ENCODE results near the gene SPACA6.

The SPACA6 gene

DNA sequence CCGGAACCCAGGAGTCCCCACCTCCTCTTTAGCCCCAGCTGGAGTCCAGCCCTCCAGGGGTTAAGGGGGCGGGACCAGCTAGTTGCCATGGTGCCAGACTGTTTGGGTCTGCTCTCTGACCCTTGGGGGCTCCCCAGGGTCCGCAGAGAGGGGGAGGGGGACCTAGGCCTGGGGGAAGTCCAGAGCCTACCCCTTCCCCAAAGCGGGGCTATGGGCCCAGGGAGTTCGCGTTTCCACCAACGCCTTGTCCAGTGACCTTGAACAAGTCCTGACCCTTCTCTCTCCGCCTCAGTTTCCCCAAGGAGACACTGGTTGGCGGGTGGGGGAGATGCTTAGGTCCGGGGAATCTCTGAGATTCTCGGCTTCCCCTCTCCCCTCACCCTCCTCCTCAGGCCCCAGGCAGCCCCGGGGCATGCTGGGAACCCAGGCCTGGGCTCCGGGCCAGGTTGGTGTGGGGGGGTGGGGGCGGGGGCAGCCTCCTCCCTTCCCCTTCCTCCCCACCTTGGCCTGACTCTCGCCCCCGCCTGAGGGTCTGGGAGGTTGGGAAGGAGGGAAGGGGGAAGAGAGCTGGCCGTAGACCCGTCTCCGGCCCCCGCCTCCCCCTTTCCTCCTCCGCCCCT lies 2.6 kb upstream of the SPACA6 start:
- H3K4me1 ChIP-seq (ENCODE audit: control insufficient read depth, insufficient read depth, low read length) = peaks cover 10% of the 10 kb centered on the region
- no peak overlapping the region for H3K9ac ChIP-seq (ENCODE audit: low read depth, low read length)
- H3K36me3 ChIP-seq (ENCODE audit: control insufficient read depth, insufficient read depth, low read length) = no peaks in the 10 kb centered on the region
- H3K27me3 ChIP-seq (ENCODE audit: control insufficient read depth, insufficient read depth, low read length) = no peaks in the 10 kb centered on the region
- peak overlapping the region; percentile 82 for H3K4me3 ChIP-seq (ENCODE audit: low read depth, low read length)
- no peaks in the 10 kb centered on the region for H3K9me3 ChIP-seq (ENCODE audit: control insufficient read depth, insufficient read depth, low read length)

DNA sequence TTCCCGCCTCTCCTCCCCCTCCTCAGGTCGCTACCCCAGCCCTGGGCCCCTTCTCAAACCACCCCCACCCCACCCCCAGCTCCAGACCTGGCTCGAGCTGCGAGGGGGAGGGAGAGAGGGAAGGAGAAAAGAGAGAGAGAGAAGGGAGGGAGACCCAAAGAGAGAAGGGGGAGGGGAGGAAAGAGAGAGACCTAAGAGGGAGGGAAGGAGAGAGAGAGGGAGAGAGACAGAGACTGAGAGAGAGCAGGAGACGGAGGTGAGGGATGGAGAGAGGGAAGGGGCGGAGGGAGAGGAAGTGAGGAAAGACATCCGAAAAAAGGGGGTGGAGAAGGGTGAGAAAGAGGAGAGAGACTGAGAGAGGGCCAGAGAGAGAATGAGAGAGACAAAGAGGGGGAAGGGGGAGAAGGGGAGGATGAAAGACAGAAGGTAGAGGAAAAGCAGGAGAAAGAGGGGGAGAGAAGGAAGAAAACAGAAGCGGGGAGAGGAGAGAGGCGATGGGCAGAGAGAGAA lies 2.0 kb upstream of the SPACA6 start:
- Histone ChIP-seq H3K4me1 (ENCODE audit: control insufficient read depth, insufficient read depth, low read length) (peaks cover 10% of the 10 kb centered on the region), H3K9me3 (ENCODE audit: control insufficient read depth, insufficient read depth, low read length) (no peaks in the 10 kb centered on the region), H3K4me3 (ENCODE audit: low read depth, low read length) (peak overlapping the region; percentile 82), H3K27me3 (ENCODE audit: control insufficient read depth, insufficient read depth, low read length) (no peaks in the 10 kb centered on the region), H3K36me3 (ENCODE audit: control insufficient read depth, insufficient read depth, low read length) (no peaks in the 10 kb centered on the region), H3K9ac (ENCODE audit: low read depth, low read length) (no peak overlapping the region)

DNA sequence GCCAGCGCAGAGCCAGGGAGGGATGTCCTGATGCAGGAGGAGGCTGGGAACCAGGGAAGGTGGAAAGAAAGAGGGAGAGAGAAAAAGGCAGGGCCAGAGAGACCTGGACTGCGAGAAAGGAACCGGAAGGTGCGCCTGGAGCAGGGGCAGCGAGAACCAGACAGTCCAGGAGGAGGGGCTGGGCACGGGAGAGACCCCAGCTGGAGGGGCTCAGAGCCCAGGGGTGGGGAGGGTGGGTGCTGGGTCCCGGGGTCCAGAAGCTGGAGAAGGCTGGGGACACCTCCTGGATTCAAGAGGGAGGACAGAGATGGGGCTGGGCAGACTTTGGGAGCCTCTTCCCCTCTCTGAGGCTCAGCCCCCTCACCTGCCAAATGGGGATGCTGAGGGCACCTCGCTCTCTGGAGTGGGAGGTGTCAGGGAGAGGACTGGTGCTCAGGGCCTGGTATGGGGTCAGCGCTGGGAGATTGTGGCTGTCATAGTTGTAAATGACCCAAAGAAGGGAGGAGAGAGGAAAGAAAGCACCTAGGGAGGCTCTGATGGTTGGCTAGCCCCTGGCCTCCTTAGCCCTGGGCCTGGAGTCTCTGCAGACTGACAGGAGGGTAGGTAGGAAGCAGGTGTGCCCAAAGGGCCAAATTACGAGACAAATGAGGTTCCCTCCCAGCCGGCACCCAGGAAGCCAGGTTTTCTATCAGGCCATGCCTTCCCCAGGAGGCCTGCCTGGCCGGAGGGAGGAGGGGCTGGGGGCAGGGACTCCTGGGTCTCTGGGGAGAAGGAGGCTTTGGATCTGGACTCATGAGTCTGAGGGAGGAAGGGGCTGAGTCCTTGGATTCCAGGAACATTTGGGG lies 1.3 kb upstream of the SPACA6 start:
- H3K4me1 ChIP-seq (ENCODE audit: control insufficient read depth, insufficient read depth, low read length) = peaks cover 10% of the 10 kb centered on the region
- no peaks in the 10 kb centered on the region for H3K36me3 ChIP-seq (ENCODE audit: control insufficient read depth, insufficient read depth, low read length)
- no peak overlapping the region for H3K9ac ChIP-seq (ENCODE audit: low read depth, low read length)
- H3K4me3 ChIP-seq (ENCODE audit: low read depth, low read length) = peak overlapping the region; percentile 82
- H3K27me3 ChIP-seq (ENCODE audit: control insufficient read depth, insufficient read depth, low read length) = no peaks in the 10 kb centered on the region
- H3K9me3 ChIP-seq (ENCODE audit: control insufficient read depth, insufficient read depth, low read length) = no peaks in the 10 kb centered on the region

DNA sequence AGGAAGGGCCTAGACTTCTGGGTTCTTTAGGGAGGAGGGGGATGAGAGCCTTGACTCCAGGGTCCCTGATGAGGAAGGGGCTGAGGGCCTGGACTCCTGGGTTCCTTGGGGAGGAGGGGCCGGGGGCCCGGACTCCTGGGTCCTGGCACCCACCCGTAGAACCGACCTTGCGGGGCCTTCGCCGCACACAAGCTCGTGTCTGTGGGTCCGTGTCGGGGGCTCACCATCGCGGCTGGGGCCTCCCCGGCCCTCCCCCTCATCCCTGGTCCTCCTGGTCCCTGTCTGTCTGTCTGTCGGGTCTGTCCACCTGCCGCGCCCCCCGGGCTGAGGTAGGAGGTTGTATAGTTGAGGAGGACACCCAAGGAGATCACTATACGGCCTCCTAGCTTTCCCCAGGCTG lies 662 bp upstream of the SPACA6 start:
- Histone ChIP-seq H3K36me3 (ENCODE audit: control insufficient read depth, insufficient read depth, low read length) (no peaks in the 10 kb centered on the region), H3K9ac (ENCODE audit: low read depth, low read length) (no peak overlapping the region), H3K4me1 (ENCODE audit: control insufficient read depth, insufficient read depth, low read length) (peaks cover 8% of the 10 kb centered on the region), H3K4me3 (ENCODE audit: low read depth, low read length) (no peak overlapping the region), H3K9me3 (ENCODE audit: control insufficient read depth, insufficient read depth, low read length) (no peaks in the 10 kb centered on the region), H3K27me3 (ENCODE audit: control insufficient read depth, insufficient read depth, low read length) (no peaks in the 10 kb centered on the region)

DNA sequence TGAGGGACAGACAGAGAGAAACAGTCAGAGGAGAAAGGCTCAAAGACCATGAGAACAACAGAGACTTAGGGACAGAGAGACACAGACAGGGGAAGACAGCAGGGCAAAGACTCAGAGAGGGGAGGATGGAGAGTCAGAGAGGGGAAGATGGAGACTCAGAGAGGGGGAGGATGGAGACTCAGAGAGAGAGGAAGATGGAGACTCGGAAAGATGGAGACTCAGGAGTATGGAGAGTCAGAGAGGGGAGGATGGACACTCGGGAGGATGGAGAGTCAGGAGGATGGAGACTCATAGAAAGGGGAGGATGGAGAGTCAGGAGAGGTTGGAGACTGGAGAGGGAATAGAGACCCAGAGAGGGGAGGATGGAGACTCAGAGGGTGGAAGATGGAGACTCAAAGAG lies 689 bp downstream of the SPACA6 start:
- no peaks in the 10 kb centered on the region for H3K9me3 ChIP-seq (ENCODE audit: control insufficient read depth, insufficient read depth, low read length)
- H3K36me3 ChIP-seq (ENCODE audit: control insufficient read depth, insufficient read depth, low read length) = no peaks in the 10 kb centered on the region
- H3K27me3 ChIP-seq (ENCODE audit: control insufficient read depth, insufficient read depth, low read length) = no peaks in the 10 kb centered on the region
- H3K4me3 ChIP-seq (ENCODE audit: low read depth, low read length) = no peak overlapping the region
- H3K4me1 ChIP-seq (ENCODE audit: control insufficient read depth, insufficient read depth, low read length) = peaks cover 6% of the 10 kb centered on the region
- H3K9ac ChIP-seq (ENCODE audit: low read depth, low read length) = no peak overlapping the region

DNA sequence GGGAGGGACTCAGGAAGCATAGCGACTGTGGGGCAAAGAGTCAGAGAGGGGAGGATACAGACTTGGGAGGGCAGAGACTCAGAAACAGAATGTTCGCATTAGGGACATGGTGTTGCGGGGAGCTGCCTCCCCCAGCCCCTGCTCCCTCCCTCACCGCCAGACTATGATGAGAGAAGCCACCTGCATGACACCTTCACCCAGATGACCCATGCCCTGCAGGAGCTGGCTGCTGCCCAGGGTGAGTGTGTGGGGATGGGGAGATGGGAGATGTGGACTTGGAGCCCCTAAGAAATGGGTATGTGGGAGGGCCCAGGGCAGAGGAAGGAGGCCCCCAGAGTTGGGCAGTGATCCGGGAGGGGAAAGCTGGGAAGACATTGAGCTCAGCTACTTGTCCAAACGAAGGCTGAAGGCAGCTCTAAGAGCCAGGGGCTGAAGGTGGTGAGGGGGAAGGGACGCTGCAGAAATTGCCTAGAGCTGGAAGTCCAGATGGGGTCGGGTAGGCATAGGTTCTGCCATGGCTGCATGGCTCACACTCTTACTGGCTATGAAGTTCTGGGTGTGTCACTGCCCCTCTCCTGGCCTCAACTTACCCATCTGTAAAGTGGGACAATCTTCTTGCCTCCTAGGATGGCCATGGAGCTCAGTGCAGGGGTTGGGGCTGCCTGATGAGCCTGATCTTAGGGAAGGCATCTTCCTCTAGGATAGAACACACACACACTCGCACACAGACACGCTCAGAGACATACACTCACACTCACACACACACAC lies 1.4 kb downstream of the SPACA6 start:
- Histone ChIP-seq H3K27me3 (ENCODE audit: control insufficient read depth, insufficient read depth, low read length) (no peaks in the 10 kb centered on the region), H3K4me1 (ENCODE audit: control insufficient read depth, insufficient read depth, low read length) (peaks cover 6% of the 10 kb centered on the region), H3K36me3 (ENCODE audit: control insufficient read depth, insufficient read depth, low read length) (no peaks in the 10 kb centered on the region), H3K9me3 (ENCODE audit: control insufficient read depth, insufficient read depth, low read length) (no peaks in the 10 kb centered on the region), H3K9ac (ENCODE audit: low read depth, low read length) (no peak overlapping the region), H3K4me3 (ENCODE audit: low read depth, low read length) (no peak overlapping the region)

DNA sequence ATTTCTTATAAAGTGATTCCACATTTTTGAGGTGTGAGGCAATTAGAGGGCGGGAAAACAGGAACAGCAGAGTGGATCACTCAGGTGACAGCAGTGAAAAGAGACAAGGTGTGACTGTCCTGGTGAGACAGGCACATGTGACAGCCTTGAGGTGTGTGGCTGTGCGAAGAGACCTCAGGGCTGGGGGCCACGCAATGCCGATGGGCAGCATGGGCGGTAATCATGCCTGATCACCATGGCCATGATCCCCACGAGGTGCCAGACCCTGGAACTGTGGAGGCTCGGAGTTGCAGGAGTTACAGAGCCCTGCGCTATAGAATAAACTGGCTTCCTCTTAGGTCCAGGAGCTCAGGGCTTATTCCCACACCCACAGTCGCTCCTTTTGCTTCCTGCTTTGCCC lies 2.0 kb downstream of the SPACA6 start:
- H3K36me3 ChIP-seq (ENCODE audit: control insufficient read depth, insufficient read depth, low read length) = no peaks in the 10 kb centered on the region

DNA sequence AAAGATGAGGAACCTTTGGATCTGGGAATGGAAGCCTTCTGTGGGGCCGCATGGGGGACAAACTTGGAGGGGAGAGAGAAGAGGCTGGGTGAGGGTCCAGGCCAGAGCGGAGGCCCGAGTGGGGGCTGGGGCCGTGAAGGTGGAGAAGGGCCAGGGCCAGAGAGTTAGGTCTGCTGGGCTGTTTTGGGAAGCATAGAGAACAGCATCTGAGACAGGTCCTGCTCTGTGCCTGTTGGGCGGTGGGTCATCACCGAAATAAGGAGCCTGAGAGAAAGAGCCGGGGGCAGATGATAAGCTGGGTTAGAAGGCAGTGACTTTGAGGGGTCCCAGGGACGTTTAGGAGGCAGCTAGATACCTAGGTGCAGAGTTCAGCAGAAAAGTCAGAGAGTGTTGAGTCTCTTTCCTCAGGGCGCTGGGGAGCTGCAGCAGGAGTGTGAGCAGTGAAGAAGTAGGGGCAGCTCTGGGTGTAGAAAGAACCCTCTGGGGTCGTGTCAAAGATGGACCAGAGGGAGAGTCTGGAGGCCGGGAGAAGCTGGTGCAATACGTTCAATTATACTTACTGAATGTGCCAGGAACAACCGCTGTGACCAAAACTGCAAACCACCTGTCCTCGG lies 2.7 kb downstream of the SPACA6 start:
- Histone ChIP-seq H3K27me3 (ENCODE audit: control insufficient read depth, insufficient read depth, low read length) (no peaks in the 10 kb centered on the region), H3K4me1 (ENCODE audit: control insufficient read depth, insufficient read depth, low read length) (peaks cover 6% of the 10 kb centered on the region), H3K9me3 (ENCODE audit: control insufficient read depth, insufficient read depth, low read length) (no peaks in the 10 kb centered on the region), H3K9ac (ENCODE audit: low read depth, low read length) (no peak overlapping the region), H3K4me3 (ENCODE audit: low read depth, low read length) (no peak overlapping the region), H3K36me3 (ENCODE audit: control insufficient read depth, insufficient read depth, low read length) (no peaks in the 10 kb centered on the region)

More for the DNA sequence above, 2.0 kb downstream of the SPACA6 start:
- H3K27me3 ChIP-seq (ENCODE audit: control insufficient read depth, insufficient read depth, low read length) = no peaks in the 10 kb centered on the region
- H3K4me1 ChIP-seq (ENCODE audit: control insufficient read depth, insufficient read depth, low read length) = peaks cover 6% of the 10 kb centered on the region
- H3K9ac ChIP-seq (ENCODE audit: low read depth, low read length) = no peak overlapping the region
- no peaks in the 10 kb centered on the region for H3K9me3 ChIP-seq (ENCODE audit: control insufficient read depth, insufficient read depth, low read length)
- H3K4me3 ChIP-seq (ENCODE audit: low read depth, low read length) = no peak overlapping the region

DNA sequence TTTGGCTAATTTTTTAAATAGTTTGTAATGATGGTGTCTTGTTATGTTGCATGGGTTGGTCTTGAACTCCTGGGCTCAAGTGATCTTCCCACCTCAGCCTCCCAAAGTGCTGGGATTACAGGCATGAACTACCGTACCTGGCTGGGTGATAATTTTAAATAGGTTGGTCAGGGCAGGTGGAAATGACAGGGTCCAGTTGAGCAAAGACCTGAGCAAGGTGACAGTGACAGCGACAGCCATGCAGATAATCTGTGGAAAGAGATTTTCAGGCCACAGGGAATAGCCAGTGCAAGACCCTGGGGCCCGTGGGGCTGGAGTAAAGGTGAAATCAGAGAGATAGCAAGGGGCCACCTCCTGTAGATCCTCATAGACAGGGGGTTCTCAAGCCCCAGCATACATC lies 3.5 kb downstream of the SPACA6 start:
- Histone ChIP-seq H3K9me3 (ENCODE audit: control insufficient read depth, insufficient read depth, low read length) (no peaks in the 10 kb centered on the region), H3K27me3 (ENCODE audit: control insufficient read depth, insufficient read depth, low read length) (no peaks in the 10 kb centered on the region), H3K36me3 (ENCODE audit: control insufficient read depth, insufficient read depth, low read length) (no peaks in the 10 kb centered on the region), H3K9ac (ENCODE audit: low read depth, low read length) (no peak overlapping the region), H3K4me1 (ENCODE audit: control insufficient read depth, insufficient read depth, low read length) (peaks cover 10% of the 10 kb centered on the region), H3K4me3 (ENCODE audit: low read depth, low read length) (no peak overlapping the region)

DNA sequence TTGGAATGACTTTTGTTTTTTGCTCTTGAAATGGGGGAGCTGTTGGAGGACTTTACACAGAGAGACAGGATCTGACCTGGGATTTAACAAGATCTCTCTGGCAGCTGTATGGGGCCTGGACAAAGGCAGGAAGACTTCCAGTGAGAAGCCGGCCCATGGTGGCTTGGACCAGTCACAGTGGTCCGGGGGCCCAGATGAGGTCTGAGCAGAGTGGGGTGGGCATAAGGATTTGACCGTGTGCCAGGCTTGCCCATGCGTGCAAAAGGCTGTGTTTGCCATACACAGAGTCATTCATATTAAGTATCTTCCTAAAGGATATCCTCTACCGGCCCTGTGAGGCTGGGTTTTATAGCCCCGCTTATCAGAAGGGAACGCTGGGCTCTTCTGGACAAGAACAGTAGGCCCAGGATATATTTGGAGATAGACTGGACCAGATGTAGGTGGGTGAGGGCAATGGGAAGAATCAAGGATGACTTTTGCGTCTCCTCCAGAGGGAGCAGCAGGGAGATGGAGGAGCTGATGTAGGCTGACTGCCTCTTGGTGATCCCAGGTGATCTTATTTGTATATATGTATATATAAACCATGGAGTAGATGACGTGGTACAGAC lies 4.1 kb downstream of the SPACA6 start:
- Histone ChIP-seq H3K9ac (ENCODE audit: low read depth, low read length) (no peak overlapping the region), H3K9me3 (ENCODE audit: control insufficient read depth, insufficient read depth, low read length) (no peaks in the 10 kb centered on the region), H3K4me1 (ENCODE audit: control insufficient read depth, insufficient read depth, low read length) (peaks cover 6% of the 10 kb centered on the region), H3K36me3 (ENCODE audit: control insufficient read depth, insufficient read depth, low read length) (no peaks in the 10 kb centered on the region), H3K4me3 (ENCODE audit: low read depth, low read length) (no peak overlapping the region), H3K27me3 (ENCODE audit: control insufficient read depth, insufficient read depth, low read length) (no peaks in the 10 kb centered on the region)

DNA sequence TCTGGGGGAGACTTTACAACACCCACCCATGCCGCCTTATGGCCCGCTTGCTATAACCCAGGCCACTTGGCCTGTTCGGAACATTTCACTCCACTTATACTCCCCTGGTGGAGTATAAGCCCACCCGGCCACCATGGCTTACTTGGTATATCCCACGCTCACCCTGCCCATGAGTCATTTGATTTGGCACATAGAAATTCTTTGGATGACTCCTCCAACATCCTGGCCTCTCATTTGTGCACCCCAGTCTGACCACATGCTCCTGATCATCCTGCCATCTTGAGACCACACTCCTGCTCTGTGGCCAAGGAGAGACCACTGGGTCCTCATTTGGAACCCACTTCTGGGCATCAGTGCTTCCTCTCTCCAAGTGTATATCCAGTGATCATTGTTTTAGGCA lies 5.2 kb downstream of the SPACA6 start:
- Histone ChIP-seq H3K27me3 (ENCODE audit: control insufficient read depth, insufficient read depth, low read length) (no peaks in the 10 kb centered on the region), H3K9ac (ENCODE audit: low read depth, low read length) (no peak overlapping the region), H3K9me3 (ENCODE audit: control insufficient read depth, insufficient read depth, low read length) (no peaks in the 10 kb centered on the region), H3K4me1 (ENCODE audit: control insufficient read depth, insufficient read depth, low read length) (peaks cover 4% of the 10 kb centered on the region), H3K36me3 (ENCODE audit: control insufficient read depth, insufficient read depth, low read length) (no peaks in the 10 kb centered on the region), H3K4me3 (ENCODE audit: low read depth, low read length) (no peak overlapping the region)

Data from iPS-15b (cell line).